Medulla oblongata (tissue), 1 donor: Measurements from ENCODE around the gene CNDP1.
"Not testable (repeated sequence)": the region's sequence is repeated elsewhere in the genome, so short reads cannot be mapped to it uniquely, and the experiment has no call there.

Experiments used
- DNase-seq: peaks from one replicate; pipeline ENCODE4 v3.0.0-alpha.2; 2015; ENCODE audit errors: extremely low spot score

CNDP1 gene

GRCh38 chr18:74544898-74545297, 10.6 kb downstream of the CNDP1 start:
- DNase-seq = no peak

DNA sequence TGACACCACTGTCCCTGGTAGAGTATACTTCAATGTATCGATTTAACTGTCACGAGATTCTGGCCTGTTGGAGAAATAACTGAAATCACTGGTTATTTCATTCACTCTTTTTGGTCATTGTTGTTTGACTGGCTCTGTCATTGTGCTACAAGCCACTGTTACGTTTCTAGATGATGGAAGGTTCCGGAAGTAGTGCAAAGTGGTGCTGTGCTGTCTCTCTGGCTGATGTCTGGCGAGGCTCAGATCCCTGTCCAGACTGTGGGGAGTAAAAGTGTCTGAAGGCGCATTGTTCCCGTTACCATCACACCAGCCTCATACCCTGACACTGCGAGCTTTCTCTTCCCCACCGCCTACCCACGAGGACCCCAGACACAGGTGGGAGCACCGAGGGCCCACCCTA, 11.7 kb downstream of the CNDP1 start:
- no peak for DNase-seq

DNA sequence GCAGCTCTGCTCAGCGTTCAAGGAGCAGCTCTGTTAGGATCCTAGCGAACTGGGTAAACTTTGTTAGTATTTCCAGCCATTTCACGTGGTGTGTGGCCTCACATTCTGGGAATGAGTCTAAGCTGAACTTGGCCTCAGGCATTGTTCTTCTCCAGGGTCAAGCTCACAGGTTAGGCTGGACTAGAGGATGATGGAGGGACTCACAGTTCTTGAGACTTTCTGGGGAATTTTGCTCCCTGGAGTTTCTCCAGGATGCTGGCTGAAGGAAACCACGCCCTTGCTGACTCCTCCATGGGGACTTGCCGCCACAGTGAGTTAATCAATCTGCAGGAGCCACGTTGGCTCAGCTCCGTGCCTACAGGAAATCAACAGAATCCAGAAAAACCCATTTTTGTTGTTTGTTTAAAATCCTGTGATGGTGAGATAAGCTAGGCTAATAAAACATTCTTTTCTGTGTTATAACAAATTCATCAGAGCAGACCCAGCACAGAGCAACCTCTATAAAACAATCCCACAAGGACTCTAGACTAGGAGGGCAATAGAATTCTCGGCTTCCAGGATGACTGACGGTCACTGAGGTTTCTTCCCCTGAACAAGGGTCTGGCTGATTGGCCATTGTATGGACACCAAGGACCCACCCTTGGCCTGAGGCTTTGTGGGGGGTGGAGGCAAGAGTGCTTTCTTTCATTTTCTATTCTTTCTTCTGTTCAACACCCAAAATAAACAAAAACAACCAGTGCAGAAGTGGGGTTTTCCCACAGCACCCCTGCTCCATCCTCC, 12.6 kb downstream of the CNDP1 start:
- DNase-seq = no peak

DNA sequence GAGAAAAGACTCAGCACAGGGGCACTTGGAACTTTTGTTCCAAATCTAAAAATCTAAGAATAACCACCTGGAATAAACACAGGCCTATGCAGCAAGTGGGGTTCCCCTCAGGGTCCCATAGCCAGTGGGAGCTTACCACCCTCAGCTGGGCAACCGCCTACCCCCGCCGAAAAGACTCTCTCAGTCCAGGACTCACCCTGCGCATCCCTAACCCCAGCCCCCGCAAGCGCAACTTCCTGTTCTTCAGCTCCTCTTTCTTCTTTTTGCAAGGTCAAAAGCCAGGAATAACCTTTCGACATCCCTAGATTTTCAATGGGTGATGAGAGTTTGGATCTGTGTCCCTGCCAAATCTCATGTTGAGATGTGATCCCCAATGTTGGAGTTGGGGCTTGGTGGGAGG, 13.6 kb downstream of the CNDP1 start:
- no peak for DNase-seq

DNA sequence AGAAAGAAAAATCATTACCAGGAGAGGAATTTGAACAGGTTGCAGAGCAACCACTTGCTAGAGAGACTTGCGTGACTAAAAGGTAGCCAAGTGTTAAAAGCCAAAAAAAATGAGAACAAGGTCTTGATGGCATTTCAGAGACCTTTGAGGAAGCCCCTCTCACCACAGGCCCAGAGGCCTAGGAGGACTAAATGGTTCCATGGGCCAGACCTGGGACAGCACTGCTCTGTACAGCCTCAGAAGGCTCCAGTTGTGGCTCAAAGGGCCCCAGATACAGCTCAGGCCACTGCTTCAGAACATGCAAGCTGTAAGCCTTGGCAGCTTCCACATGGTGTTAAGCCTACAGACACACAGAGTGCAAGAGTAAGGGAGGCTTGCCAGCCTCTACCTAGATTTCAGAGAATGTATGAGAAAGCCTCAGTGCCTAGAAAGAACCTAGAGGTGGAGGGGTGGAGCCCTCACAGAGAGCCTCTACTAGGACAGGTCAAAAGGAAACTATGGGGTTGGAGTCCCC, 15.3 kb downstream of the CNDP1 start:
- no peak for DNase-seq

DNA sequence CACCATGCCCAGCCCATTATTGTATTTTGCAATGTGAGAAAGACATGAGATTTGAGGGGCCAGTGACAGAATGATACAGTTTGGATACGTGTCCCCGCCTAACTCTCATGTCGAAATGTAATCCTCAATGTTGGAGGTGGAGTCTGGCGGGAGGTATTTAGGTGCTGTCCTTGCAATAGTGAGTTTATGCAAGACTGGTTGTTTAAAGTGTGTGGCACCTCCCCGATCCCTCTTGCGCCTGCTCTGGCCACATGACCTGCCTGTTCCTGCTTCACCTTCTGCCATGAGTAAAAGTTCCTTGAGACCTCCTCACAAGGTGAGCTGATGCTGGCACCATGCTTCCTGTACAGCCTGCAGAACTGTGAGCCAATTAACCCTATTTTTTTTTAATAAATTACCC, 16.6 kb downstream of the CNDP1 start:
- DNase-seq = no peak

- no peak for DNase-seq
Observed at GRCh38 chr18:74551452-74551851, 17.2 kb downstream of the CNDP1 start.

DNA sequence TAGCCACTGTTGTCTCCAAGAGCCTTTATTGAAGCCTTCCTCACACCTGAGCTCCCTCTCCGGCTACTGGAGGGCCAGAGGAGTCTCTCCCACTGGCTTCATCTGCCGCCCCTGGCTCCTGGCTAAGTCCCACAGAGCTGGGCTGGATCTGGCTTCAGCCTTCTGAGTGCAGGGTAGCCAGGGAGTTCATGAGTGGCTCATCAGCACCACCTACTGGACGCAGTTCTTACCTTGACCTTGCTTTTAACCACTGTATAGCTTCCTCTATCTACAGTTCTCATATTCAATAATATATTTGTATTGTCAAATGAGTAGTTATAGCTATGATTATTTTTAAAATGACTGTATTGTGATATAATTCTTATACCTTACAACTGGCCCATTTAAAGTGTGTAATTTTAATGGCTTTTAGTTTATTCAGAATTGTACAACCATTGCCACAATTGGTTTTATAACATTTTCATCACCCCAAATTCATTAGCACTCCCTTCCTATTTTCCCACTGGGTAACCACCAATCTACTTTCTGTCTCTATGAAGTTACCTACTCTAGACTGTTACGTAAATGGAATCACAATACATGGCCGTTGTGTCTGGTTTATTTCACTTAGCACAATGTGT, 17.7 kb downstream of the CNDP1 start:
- peak; percentile 97 for DNase-seq

- no peak for DNase-seq
Observed at GRCh38 chr18:74556126-74556525, 21.8 kb downstream of the CNDP1 start.

DNA sequence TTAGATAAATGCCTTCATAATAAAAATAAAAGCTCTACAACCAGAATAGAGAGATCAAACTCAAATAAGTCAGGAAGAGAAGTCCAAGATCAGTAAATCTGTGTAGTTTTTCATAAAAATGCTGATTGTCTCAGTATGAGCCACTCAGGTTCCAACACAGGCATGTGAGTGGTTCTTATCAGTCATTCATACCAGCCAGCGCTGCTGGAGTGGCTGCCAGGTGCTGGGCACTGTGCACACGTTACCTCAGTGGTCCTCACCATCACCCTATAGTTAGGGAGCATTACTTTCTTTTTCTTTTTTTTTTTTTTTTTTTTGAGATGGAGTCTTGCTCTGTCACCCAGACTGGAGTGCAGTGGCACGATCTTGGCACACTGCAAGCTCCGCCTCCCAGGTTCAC, 23.8 kb downstream of the CNDP1 start:
- DNase-seq = no peak

- DNase-seq = no peak
Observed at GRCh38 chr18:74562131-74562730, 27.9 kb downstream of the CNDP1 start.

DNA sequence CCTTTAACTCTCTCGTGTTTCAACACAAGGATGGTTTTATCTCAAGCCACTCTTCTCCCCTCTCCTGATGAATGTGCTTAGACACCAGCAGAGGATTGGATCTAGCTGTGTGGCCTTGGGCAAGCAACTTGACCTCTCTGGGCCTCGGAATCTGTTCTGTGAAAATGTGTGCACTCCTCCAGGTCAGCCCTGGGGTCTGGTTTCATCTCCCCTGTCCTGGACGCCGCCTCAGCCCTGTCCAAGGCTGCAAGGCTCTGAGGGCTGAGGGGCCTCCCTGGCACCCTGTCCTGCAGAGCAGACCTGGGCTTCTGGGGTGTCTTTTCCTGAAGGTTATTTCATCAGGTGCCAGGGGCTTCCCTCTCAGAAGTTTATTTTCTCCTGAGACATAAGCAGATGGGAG, 28.5 kb downstream of the CNDP1 start:
- DNase-seq = no peak

- no peak for DNase-seq
Observed at GRCh38 chr18:74563999-74564398, 29.7 kb downstream of the CNDP1 start.

DNA sequence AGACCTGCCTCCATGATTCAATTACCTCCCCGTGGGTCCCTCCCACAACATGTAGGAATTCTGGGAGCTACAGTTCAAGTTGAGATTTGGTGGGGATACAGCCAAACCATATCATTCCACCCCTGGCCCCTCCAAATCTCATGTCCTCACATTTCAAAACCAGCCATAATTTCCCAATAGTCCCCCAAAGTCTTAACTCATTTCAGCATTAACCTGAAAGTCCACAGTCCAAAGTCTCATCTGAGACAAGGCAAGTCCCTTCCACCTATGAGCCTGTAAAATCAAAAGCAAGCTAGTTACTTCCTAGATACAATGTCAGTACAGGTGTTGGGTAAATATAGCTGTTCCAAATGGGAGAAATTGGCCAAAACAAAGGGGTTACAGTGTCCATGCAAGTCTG, 30.9 kb downstream of the CNDP1 start:
- DNase-seq = not testable (repeated sequence)

DNA sequence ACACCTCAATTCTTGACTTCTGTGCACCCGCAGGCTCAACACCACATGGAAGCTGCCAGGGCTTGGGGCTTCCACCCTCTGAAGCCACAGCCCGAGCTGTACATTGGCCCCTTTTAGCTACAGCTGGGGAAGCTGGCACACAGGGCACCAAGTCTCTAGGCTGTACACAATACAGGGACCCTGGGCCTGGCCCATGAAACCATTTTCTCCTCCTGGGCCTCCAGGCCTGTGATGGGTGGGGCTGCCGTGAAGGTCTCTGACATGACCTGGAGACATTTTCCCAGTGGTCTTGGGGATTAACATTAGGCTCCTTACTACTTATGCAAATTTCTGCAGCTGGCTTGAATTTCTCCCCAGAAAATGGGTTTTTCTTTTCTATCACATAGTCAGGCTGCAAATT, 31.7 kb downstream of the CNDP1 start:
- DNase-seq = not testable (repeated sequence)

DNA sequence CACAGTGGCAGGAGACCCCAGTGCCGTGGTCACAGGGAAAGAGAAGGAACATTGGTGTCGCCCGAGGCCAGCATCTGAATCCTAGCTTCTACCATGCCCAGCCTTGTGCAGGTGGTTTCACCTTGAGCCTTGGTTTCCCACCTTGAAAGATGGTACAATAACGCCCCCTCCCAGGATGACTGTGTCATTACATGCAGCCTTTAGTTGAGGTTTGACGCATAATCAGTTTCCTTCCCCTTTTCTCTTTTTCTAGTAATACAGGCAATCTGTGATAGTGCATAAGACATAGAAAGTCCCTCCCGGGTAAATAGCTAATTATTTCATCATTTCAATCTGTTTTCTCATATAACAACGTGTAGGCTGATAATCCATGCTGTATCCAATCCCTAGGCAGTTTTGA, 33.5 kb downstream of the CNDP1 start:
- no peak for DNase-seq

DNA sequence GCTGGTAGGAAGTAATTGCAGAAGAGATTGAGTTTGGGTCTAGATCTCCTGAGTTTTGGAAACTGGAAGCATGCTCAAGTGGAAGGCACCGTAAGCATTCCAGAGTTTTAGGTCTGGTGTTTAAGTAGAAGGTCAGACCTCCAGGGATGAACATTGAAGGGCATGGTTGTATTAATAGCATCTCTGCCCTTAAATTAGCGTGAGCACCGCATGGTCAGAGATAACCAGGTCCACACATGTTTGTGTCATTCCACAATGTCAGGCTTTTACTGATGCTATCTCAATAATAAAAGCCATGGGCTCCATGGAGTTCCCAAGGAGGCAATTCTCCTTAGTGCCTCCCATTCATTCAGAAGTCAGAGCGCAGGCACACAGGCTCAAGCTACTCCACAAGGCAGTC, 35.1 kb downstream of the CNDP1 start:
- DNase-seq = no peak

GRCh38 chr18:74570266-74570665, 36.0 kb downstream of the CNDP1 start:
- DNase-seq = no peak

- no peak for DNase-seq
Observed at GRCh38 chr18:74571895-74572680, 37.8 kb downstream of the CNDP1 start.

- DNase-seq = no peak
Observed at GRCh38 chr18:74573053-74573452, 38.8 kb downstream of the CNDP1 start.

- DNase-seq = no peak
Observed at GRCh38 chr18:74574916-74575315, 40.6 kb downstream of the CNDP1 start.

DNA sequence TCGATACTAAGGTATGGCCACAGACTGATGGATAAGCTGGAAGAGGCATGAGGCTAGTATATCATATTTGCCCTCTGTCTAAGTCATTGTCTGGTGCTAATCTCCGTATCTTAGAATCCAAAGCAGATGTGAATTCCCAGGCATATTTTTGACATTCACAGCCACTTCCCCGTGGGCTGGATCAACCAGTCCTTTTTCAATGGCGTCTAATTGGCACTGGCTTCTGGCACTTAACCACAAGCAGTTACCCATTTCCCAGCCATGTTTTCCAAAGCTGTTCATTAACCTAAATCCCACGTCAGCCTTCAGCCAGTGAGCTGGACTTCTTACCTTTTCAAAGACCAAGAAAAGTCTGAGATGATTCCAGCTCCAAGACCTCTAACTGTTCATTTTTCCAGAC, 42.7 kb downstream of the CNDP1 start:
- DNase-seq = no peak
